K562 (cell line): Measurements from ENCODE around the gene NCOA1. TPM values are rescaled to one million over a fixed set of nuclear protein-coding genes. Genes with fewer than 3 reads are reported as not detected.

ENCODE experiments used
- ATAC-seq: fragments of 200-7000 bp; cut with Tn5 transposase; 3 replicates; pipeline ENCODE4 v1.9.1; 2020; ENCODE audit warnings: moderate library complexity
- BruUV-seq: library from RNA; stranded (reverse); fragments of 400-500 nt; replicated peaks from 2 replicates; lab custom pipeline; 2021; lab: Mats Ljungman, UMichigan
- CTCF ChIA-PET: fragments of 300-600 bp; formaldehyde crosslinking; extraction: SDS; loops from one replicate; lab custom pipeline; 2021; ENCODE audit warnings: low intra/inter-chr PET ratio; lab: Yijun Ruan, JAX
- POLR2A ChIA-PET: fragments of 300-600, 350-650 bp; sonication (Branson Sonifier 250); formaldehyde crosslinking; extraction: SDS; loops from one replicate; lab custom pipeline; 2021; ENCODE audit warnings: antibody characterized with exemption, inconsistent platforms; lab: Yijun Ruan, JAX
- DNase-seq, 4 experiments: peaks; one replicate each; pipeline versions ENCODE4 v3.0.0 to v3.0.0-alpha.2; 2011 to 2018; ENCODE audit warnings: low spot score in 3 of 4, mixed read lengths in 3 of 4; ENCODE audit errors: extremely low read depth in 1 of 4
- FAIRE-seq: peaks from 2 replicates; lab custom pipeline; 2011; peaks lifted over from hg19 to GRCh38; lab: Jason Lieb, UNC
- H2AFZ ChIP-seq: 2 replicates; pipeline ENCODE4 v1.6.0; 2011; ENCODE audit warnings: low read depth, low read length, control low read depth, inconsistent platforms
- H3K27ac ChIP-seq: fragments of 200-600 bp; 3 replicates; pipeline ENCODE4 v1.8.0; 2011; ENCODE audit warnings: low read depth, mild to moderate bottlenecking, control low read depth, inconsistent platforms, low read length, moderate library complexity, mixed read lengths; ENCODE audit errors: extremely low read depth
- H3K27me3 ChIP-seq, 2 experiments: fragments of 300-600 bp in 1 of 2; 2 replicates in 1 of 2; 3 replicates in 1 of 2; pipeline versions ENCODE4 v1.6.0 to v1.8.0; 2011; ENCODE audit warnings: inconsistent platforms in 2 of 2, low read length in 2 of 2, mild to moderate bottlenecking in 1 of 2, mixed read lengths in 1 of 2, moderate library complexity in 1 of 2; ENCODE audit not compliant: control insufficient read depth in 2 of 2, insufficient read depth in 2 of 2
- H3K36me3 ChIP-seq: fragments of 300-600 bp; 3 replicates; pipeline ENCODE4 v1.8.0; 2011; ENCODE audit warnings: mild to moderate bottlenecking, low read length, inconsistent platforms; ENCODE audit not compliant: control insufficient read depth, insufficient read depth
- H3K4me1 ChIP-seq, 2 experiments: fragments of 200-600 bp in 1 of 2; replicated peaks in 1 of 2; 2 replicates in 1 of 2; 3 replicates in 1 of 2; pipeline versions ENCODE4 v1.5.1 to v1.8.0; 2011; ENCODE audit warnings: inconsistent platforms in 2 of 2, low read length in 2 of 2, mild to moderate bottlenecking in 1 of 2, mixed read lengths in 1 of 2, moderate library complexity in 1 of 2; ENCODE audit not compliant: control insufficient read depth in 2 of 2, insufficient read depth in 2 of 2
- H3K4me2 ChIP-seq: 2 replicates; pipeline ENCODE4 v1.6.1; 2011; ENCODE audit warnings: low read length, control low read depth, inconsistent platforms, mixed read lengths; ENCODE audit not compliant: insufficient read depth
- H3K4me3 ChIP-seq: fragments of 200-600 bp; sonication (generic), shearing (Covaris generic); 2 replicates; pipeline ENCODE4 v1.5.1; 2016; ENCODE audit warnings: control low read depth, inconsistent platforms
- H3K79me2 ChIP-seq: fragments of 200-600 bp; 3 replicates; pipeline ENCODE4 v1.8.0; 2011; ENCODE audit warnings: low read length, inconsistent platforms; ENCODE audit not compliant: control insufficient read depth, insufficient read depth
- H3K9ac ChIP-seq, 2 experiments: 2 replicates each; pipeline versions ENCODE4 v1.6.0 to v1.6.1; 2011; ENCODE audit warnings: low read depth in 2 of 2, low read length in 2 of 2, control low read depth in 1 of 2, inconsistent platforms in 1 of 2, mild to moderate bottlenecking in 1 of 2, mixed read lengths in 1 of 2; ENCODE audit not compliant: insufficient read depth in 1 of 2
- H3K9me1 ChIP-seq: one replicate; pipeline ENCODE4 v1.6.0; 2011; ENCODE audit warnings: inconsistent platforms, mild to moderate bottlenecking, low read length, moderate library complexity; ENCODE audit not compliant: control insufficient read depth, insufficient read depth
- H3K9me3 ChIP-seq: replicated peaks from 2 replicates; pipeline ENCODE4 v1.5.1; 2011; ENCODE audit warnings: low read depth, low read length, inconsistent platforms; ENCODE audit not compliant: control insufficient read depth, insufficient read depth
- H4K20me1 ChIP-seq: replicated peaks from 2 replicates; pipeline ENCODE4 v1.6.1; 2011; ENCODE audit warnings: low read length, inconsistent platforms, mixed read lengths; ENCODE audit not compliant: control insufficient read depth, insufficient read depth
- ARID1B ChIP-seq: fragments of 450-650 bp; IDR thresholded peaks from 2 replicates; pipeline ENCODE4 v1.6.1; 2016; ENCODE audit warnings: antibody characterized with exemption, mild to moderate bottlenecking, inconsistent platforms
- HDAC6 ChIP-seq: IDR thresholded peaks from 2 replicates; pipeline ENCODE4 v1.6.1; 2012; ENCODE audit warnings: low read depth, mild to moderate bottlenecking, control low read depth, inconsistent platforms, low read length, moderate library complexity
- HLTF ChIP-seq: fragments of 450-650 bp; IDR thresholded peaks from 2 replicates; pipeline ENCODE4 v1.6.1; 2016
- MAFG ChIP-seq: fragments of 450-650 bp; conservative IDR thresholded peaks from 2 replicates; pipeline ENCODE4 v1.6.1; 2016; ENCODE audit warnings: missing genetic modification characterization, missing compliant biosample characterization
- MAFK ChIP-seq: IDR thresholded peaks from 2 replicates; pipeline ENCODE4 v1.6.1; 2011; ENCODE audit warnings: low read length, improper control_type of control experiment
- MED1 ChIP-seq: sonication (generic); formaldehyde crosslinking; IDR thresholded peaks from 2 replicates; pipeline ENCODE4 v1.8.1; 2023; ENCODE audit warnings: missing genetic modification reagents, borderline replicate concordance
- NFE2 ChIP-seq: IDR thresholded peaks from 2 replicates; pipeline ENCODE4 v1.6.1; 2014; ENCODE audit warnings: antibody characterized with exemption, low read depth
- PCBP1 ChIP-seq: fragments of 200-400 bp; formaldehyde crosslinking; IDR thresholded peaks from 2 replicates; pipeline ENCODE4 v1.6.1; 2018; ENCODE audit warnings: mild to moderate bottlenecking, low read depth, low read length; ENCODE audit not compliant: poor library complexity, severe bottlenecking
- POLR2H ChIP-seq: IDR thresholded peaks from 2 replicates; pipeline ENCODE4 v1.6.1; 2016; ENCODE audit warnings: missing genetic modification characterization, low read depth, mild to moderate bottlenecking, control low read depth, missing compliant biosample characterization, moderate library complexity
- RFX7 ChIP-seq: fragments of 250-450 bp; sonication (Bioruptor Pico); IDR thresholded peaks from 2 replicates; pipeline ENCODE4 v1.5.1; 2021; ENCODE audit warnings: mild to moderate bottlenecking
- SUPT5H ChIP-seq: fragments of 450-650 bp; IDR thresholded peaks from 2 replicates; pipeline ENCODE4 v1.6.1; 2016
- TBP ChIP-seq: optimal IDR thresholded peaks from 2 replicates; pipeline ENCODE3; 2011; ENCODE audit warnings: low read depth, low read length, improper control_type of control experiment
- ZNF316 ChIP-seq: fragments of 450-650 bp; IDR thresholded peaks from 2 replicates; pipeline ENCODE4 v1.6.1; 2016
- WGBS: fragments of 100-300 bp; shearing (Covaris generic); methylation state at CpG from one replicate; pipeline ENCODE4 v1.1.6; 2016; ENCODE audit warnings: low coverage, mixed read lengths; ENCODE audit not compliant: insufficient coverage; ENCODE audit errors: missing lambda C conversion rate; 5-methylcytosine and 5-hydroxymethylcytosine counted together
- in situ Hi-C: fragments of 300-500 bp; cut with MboI; formaldehyde crosslinking; loops from 4 replicates; pipeline ENCODE4 v1.15.0; 2018; ENCODE audit warnings: inconsistent platforms, mixed read lengths
- intact Hi-C: fragments of 100-400 bp; cut with micrococcal nuclease; formaldehyde crosslinking; loops from 2 replicates; pipeline ENCODE4 v1.14.2; 2022
- polyA plus RNA-seq, 8 experiments: library from polyadenylated mRNA; depleted of rRNA in 4 of 8; stranded (reverse) in 5 of 8; unstranded in 3 of 8; fragments of >200 nt; fragmentation: Nextera tagmentation in 2 of 8; fragmentation: Illumina TruSeq in 1 of 8; extraction: Ambion mirVana in 2 of 8; extraction: Trizol in 1 of 8; gene quantifications; 2 replicates each; pipeline versions ENCODE4 v1.2.1 to v1.2.3, GENCODE V29; 2011 to 2014; ENCODE audit warnings: inconsistent platforms in 1 of 8, missing spikeins in 1 of 8
- total RNA-seq, 7 experiments: library from RNA; depleted of rRNA in 6 of 7; stranded (reverse); fragments of >200 nt in 6 of 7; fragmentation: Illumina TruSeq in 2 of 7; extraction: Trizol in 2 of 7; gene quantifications; 2 replicates each; pipeline versions ENCODE4 v1.2.1 to v1.2.3, GENCODE V29; 2011 to 2021; ENCODE audit warnings: low replicate concordance in 1 of 7
- TF ChIP-seq, protein P1 (sequence below): IDR thresholded peaks from 2 replicates; pipeline ENCODE4 v1.6.1; 2016; ENCODE audit warnings: missing genetic modification characterization, missing compliant biosample characterization
- TF ChIP-seq, protein P2 (sequence below): fragments of 450-650 bp; IDR thresholded peaks from 2 replicates; pipeline ENCODE4 v1.6.1; 2017; ENCODE audit warnings: antibody characterized with exemption, mild to moderate bottlenecking
- TF ChIP-seq, protein P3 (sequence below), 2 experiments: fragments of 450-650 bp; conservative IDR thresholded peaks; 2 replicates each; pipeline ENCODE4 v1.6.1; 2017; ENCODE audit warnings: mild to moderate bottlenecking in 2 of 2, moderate library complexity in 2 of 2

The NCOA1 gene
- total and polyA plus RNA-seq, 9 of the 15 experiments (the other 6 are each of a cell fraction or from before 2014, with no cell fraction given): 4.9 to 25.7 (median 17.0) TPM

DNA sequence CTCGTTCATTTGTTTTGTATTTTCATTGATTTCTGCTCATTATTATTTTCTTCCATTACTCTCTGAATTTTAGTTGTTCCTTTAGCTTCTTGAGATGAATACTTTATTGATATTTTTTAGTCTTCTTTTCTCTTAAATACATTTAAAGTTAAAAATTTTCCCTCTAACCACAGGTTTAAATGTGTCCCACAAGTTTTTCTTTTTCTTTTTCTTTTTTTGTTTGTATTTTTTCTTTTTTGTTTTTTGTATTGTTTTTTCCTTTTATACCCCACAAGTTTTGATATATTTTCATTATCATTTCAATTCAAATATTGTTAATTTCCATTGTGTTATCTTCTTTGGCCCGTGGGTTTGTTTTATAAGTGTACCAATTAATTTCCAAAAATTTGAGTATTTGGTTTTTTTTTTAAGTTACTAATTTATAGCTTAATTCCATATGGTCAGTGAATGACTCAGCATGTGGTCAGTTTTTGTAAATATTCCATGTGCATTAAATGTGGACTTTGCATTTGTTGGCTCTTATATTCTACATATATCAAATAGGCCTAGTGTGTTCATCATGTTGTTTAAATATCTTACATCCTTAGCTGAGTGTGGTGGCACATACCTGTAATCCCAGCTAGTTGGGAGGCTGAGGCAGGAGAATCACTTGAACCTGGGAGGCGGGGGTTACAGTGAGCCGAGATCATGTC lies 318.4 kb downstream of the NCOA1 start:
- intact Hi-C loops (no loop called here), in situ Hi-C loops (no loop called here)
- Histone ChIP-seq H3K36me3 (peaks cover 42% of the 10 kb centered on the region), H3K9ac (no peak overlapping the region), H3K79me2 (peaks cover 76% of the 10 kb centered on the region), H2AFZ (no peak overlapping the region), H3K27ac (peak overlapping the region; percentile 38), H3K4me2 (no peak overlapping the region), H3K9me1 (no peaks in the 10 kb centered on the region), H4K20me1 (no peaks in the 10 kb centered on the region), H3K9me3 (no peaks in the 10 kb centered on the region; the same call in 1 of the 2 replicates), H3K27me3 (no peaks in the 10 kb centered on the region), H3K4me3 (no peak overlapping the region), H3K4me1 (peaks cover 3 to 17% of the 10 kb centered on the region in 2 experiments)
- DNase-seq: no peak
- BruUV-seq: no TSS peak
- CTCF ChIA-PET: no interaction called here
- 58% methylated on average over 3 of the region's 4 CpGs for WGBS
- FAIRE-seq: no peak
- peak; percentile 16; the same call in 1 of the 3 replicates for ATAC-seq
- POLR2A ChIA-PET: interaction anchor here (0.6 to 2.1 kb wide), 7 partner anchors 9 to 400 kb away, joined by 3 to 6 read pairs (median 5); partner anchors contain the start of genes CENPO and PTRHD1
- TF ChIP-seq MAFG (peak; percentile 90), TBP (no peak), MED1 (CRISPR knock-in tag) (no peak), PCBP1 (no peak), HLTF (peak; percentile 46; the same call in 1 of the 2 replicates), HDAC6 (no peak), SUPT5H (0 out of 2 replicates have a peak, but pooled peaks have one; percentile 17), MAFK (peak; percentile 73), NFE2 (peak; percentile 86), ZNF316 (peak; percentile 93), RFX7 (no peak), ARID1B (peak; percentile 41), POLR2H (tag) (no peak)
- TF ChIP-seq, protein P1, sequence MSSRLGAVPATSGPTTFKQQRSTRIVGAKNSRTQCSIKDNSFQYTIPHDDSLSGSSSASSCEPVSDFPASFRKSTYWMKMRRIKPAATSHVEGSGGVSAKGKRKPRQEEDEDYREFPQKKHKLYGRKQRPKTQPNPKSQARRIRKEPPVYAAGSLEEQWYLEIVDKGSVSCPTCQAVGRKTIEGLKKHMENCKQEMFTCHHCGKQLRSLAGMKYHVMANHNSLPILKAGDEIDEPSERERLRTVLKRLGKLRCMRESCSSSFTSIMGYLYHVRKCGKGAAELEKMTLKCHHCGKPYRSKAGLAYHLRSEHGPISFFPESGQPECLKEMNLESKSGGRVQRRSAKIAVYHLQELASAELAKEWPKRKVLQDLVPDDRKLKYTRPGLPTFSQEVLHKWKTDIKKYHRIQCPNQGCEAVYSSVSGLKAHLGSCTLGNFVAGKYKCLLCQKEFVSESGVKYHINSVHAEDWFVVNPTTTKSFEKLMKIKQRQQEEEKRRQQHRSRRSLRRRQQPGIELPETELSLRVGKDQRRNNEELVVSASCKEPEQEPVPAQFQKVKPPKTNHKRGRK (tag): peak; percentile 82
- TF ChIP-seq, protein P2, sequence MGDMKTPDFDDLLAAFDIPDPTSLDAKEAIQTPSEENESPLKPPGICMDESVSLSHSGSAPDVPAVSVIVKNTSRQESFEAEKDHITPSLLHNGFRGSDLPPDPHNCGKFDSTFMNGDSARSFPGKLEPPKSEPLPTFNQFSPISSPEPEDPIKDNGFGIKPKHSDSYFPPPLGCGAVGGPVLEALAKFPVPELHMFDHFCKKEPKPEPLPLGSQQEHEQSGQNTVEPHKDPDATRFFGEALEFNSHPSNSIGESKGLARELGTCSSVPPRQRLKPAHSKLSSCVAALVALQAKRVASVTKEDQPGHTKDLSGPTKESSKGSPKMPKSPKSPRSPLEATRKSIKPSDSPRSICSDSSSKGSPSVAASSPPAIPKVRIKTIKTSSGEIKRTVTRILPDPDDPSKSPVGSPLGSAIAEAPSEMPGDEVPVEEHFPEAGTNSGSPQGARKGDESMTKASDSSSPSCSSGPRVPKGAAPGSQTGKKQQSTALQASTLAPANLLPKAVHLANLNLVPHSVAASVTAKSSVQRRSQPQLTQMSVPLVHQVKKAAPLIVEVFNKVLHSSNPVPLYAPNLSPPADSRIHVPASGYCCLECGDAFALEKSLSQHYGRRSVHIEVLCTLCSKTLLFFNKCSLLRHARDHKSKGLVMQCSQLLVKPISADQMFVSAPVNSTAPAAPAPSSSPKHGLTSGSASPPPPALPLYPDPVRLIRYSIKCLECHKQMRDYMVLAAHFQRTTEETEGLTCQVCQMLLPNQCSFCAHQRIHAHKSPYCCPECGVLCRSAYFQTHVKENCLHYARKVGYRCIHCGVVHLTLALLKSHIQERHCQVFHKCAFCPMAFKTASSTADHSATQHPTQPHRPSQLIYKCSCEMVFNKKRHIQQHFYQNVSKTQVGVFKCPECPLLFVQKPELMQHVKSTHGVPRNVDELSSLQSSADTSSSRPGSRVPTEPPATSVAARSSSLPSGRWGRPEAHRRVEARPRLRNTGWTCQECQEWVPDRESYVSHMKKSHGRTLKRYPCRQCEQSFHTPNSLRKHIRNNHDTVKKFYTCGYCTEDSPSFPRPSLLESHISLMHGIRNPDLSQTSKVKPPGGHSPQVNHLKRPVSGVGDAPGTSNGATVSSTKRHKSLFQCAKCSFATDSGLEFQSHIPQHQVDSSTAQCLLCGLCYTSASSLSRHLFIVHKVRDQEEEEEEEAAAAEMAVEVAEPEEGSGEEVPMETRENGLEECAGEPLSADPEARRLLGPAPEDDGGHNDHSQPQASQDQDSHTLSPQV: peak; percentile 33; the same call in 1 of the 2 replicates
- TF ChIP-seq, protein P3, sequence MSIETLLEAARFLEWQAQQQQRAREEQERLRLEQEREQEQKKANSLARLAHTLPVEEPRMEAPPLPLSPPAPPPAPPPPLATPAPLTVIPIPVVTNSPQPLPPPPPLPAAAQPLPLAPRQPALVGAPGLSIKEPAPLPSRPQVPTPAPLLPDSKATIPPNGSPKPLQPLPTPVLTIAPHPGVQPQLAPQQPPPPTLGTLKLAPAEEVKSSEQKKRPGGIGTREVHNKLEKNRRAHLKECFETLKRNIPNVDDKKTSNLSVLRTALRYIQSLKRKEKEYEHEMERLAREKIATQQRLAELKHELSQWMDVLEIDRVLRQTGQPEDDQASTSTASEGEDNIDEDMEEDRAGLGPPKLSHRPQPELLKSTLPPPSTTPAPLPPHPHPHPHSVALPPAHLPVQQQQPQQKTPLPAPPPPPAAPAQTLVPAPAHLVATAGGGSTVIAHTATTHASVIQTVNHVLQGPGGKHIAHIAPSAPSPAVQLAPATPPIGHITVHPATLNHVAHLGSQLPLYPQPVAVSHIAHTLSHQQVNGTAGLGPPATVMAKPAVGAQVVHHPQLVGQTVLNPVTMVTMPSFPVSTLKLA (conservative IDR thresholded peaks at IDR 0.05): 0 out of 4 replicates have a peak, but pooled peaks of 1 of the 2 experiments have one; percentile 13
